ENCODE data around the gene MPPED2. TPM values are rescaled to one million over a fixed set of nuclear protein-coding genes. Genes with fewer than 3 reads are reported as not detected.

The MPPED2 gene
- total RNA-seq, 1 experiment from 2014 or later: not detected

DNA sequence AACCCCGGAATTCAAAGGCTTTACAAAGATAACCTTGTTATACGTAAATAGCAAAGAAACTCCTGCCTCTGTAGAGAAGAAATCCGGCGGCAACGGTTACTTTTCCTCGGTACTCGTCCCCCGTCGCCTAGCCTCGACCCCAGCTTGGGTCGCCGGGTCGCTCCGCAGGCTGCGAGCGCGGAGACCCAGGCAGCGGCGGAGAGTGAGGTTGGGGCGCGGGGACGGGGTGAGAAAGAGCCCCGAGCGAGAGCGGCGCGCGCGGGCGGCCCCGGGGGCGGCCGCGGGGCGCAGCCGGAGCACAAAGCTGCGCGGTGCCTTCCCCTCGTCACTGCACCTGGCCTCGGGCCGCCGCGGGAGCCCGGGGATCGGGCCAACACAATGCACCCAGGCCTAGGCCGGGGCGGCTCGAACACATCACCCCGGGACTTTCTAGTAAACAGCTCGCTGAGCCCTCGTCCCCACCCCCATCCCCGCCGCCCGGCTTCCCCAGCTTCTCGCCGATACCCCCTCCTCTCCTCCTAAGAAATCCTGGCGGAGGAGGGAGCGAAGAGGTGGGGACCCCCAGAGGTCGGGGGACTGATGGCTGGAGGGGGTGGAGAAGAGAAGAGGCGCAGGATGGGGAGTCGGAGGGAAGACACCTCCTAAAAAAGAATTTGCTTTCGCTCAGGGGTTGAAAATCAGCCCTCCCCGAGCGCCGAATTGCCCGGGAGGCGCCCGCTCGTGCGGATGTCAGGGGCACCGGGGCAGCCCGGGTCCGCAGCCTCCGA, 845 bp downstream of the MPPED2 start:
- BruUV-seq (replicated peaks): no TSS peak
- no peak overlapping the region for H3K27ac ChIP-seq (ENCODE audit: low read depth, low read length)
- H3K4me3 ChIP-seq (replicated peaks in 1 of 2; ENCODE audit: low read depth in 1 of 2, low read length in 2 of 2): no peak overlapping the region
- H3K9ac ChIP-seq (ENCODE audit: low read length): no peak overlapping the region
- peaks cover 17% of the 10 kb centered on the region; the same call in 1 of the 2 replicates for H3K27me3 ChIP-seq (ENCODE audit: insufficient read depth, low read length)
- ChIA-PET POLR2A (no interaction called here), RAD21 (ENCODE audit: low non-redundant PET in 1 of 2, low total read pairs in 2 of 2, uncharacterized antibody in 2 of 2, unreplicated experiment in 2 of 2) (no interaction called here), CTCF (no interaction called here)
- no peaks in the 10 kb centered on the region for H3K9me2 ChIP-seq (ENCODE audit: insufficient read depth)
- no peaks in the 10 kb centered on the region for H3K36me3 ChIP-seq (ENCODE audit: control insufficient read depth in 1 of 2, insufficient read depth in 2 of 2, low read length in 2 of 2)
- DNase-seq (ENCODE audit: low read depth, low spot score): no peak
- TF ChIP-seq EZH2phosphoT487 (IDR thresholded peaks at IDR 0.05; ENCODE audit: borderline replicate concordance): no peak
- no peak for TF ChIP-seq POLR2A (IDR thresholded peaks at IDR 0.05; ENCODE audit: borderline replicate concordance, extremely low read depth, insufficient read depth, insufficient read length)
- no peak for TF ChIP-seq ELF1 (IDR thresholded peaks at IDR 0.05; ENCODE audit: borderline replicate concordance, low read depth)
- TF ChIP-seq, protein P1, sequence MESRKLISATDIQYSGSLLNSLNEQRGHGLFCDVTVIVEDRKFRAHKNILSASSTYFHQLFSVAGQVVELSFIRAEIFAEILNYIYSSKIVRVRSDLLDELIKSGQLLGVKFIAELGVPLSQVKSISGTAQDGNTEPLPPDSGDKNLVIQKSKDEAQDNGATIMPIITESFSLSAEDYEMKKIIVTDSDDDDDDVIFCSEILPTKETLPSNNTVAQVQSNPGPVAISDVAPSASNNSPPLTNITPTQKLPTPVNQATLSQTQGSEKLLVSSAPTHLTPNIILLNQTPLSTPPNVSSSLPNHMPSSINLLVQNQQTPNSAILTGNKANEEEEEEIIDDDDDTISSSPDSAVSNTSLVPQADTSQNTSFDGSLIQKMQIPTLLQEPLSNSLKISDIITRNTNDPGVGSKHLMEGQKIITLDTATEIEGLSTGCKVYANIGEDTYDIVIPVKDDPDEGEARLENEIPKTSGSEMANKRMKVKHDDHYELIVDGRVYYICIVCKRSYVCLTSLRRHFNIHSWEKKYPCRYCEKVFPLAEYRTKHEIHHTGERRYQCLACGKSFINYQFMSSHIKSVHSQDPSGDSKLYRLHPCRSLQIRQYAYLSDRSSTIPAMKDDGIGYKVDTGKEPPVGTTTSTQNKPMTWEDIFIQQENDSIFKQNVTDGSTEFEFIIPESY (IDR thresholded peaks at IDR 0.05; ENCODE audit: extremely low read depth, insufficient replicate concordance, low read length): no peak
- TF ChIP-seq ATF3 (IDR thresholded peaks at IDR 0.05): no peak
- TF ChIP-seq FOSL1 (IDR thresholded peaks at IDR 0.05; ENCODE audit: low read depth): no peak
- TF ChIP-seq CEBPB (IDR thresholded peaks at IDR 0.05; ENCODE audit: low read depth): no peak
- TF ChIP-seq POLR2AphosphoS5 (IDR thresholded peaks at IDR 0.05; ENCODE audit: low read depth, low read length): no peak
- no peak for TF ChIP-seq TCF7L2 (IDR thresholded peaks at IDR 0.05; ENCODE audit: borderline replicate concordance, extremely low read depth, insufficient read depth, insufficient read length)
- no peak for TF ChIP-seq YY1 (IDR thresholded peaks at IDR 0.05; ENCODE audit: extremely low read depth, insufficient replicate concordance, low read depth, low read length)
- TF ChIP-seq EZH2 (IDR thresholded peaks at IDR 0.05): no peak
- TF ChIP-seq ZFX (IDR thresholded peaks at IDR 0.05): no peak
- TF ChIP-seq, protein P2, sequence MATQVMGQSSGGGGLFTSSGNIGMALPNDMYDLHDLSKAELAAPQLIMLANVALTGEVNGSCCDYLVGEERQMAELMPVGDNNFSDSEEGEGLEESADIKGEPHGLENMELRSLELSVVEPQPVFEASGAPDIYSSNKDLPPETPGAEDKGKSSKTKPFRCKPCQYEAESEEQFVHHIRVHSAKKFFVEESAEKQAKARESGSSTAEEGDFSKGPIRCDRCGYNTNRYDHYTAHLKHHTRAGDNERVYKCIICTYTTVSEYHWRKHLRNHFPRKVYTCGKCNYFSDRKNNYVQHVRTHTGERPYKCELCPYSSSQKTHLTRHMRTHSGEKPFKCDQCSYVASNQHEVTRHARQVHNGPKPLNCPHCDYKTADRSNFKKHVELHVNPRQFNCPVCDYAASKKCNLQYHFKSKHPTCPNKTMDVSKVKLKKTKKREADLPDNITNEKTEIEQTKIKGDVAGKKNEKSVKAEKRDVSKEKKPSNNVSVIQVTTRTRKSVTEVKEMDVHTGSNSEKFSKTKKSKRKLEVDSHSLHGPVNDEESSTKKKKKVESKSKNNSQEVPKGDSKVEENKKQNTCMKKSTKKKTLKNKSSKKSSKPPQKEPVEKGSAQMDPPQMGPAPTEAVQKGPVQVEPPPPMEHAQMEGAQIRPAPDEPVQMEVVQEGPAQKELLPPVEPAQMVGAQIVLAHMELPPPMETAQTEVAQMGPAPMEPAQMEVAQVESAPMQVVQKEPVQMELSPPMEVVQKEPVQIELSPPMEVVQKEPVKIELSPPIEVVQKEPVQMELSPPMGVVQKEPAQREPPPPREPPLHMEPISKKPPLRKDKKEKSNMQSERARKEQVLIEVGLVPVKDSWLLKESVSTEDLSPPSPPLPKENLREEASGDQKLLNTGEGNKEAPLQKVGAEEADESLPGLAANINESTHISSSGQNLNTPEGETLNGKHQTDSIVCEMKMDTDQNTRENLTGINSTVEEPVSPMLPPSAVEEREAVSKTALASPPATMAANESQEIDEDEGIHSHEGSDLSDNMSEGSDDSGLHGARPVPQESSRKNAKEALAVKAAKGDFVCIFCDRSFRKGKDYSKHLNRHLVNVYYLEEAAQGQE (IDR thresholded peaks at IDR 0.05; ENCODE audit: low read depth): no peak
- no peak for TF ChIP-seq EGR1 (IDR thresholded peaks at IDR 0.05; ENCODE audit: low read depth)
- TF ChIP-seq MAX (IDR thresholded peaks at IDR 0.05): no peak
- TF ChIP-seq JUND (IDR thresholded peaks at IDR 0.05): no peak
- TF ChIP-seq CBX3 (IDR thresholded peaks at IDR 0.05; ENCODE audit: low read depth): no peak
- TF ChIP-seq ZNF274 (IDR thresholded peaks at IDR 0.05; ENCODE audit: low read depth, low read length): no peak
- TF ChIP-seq SIN3A (IDR thresholded peaks at IDR 0.05; ENCODE audit: low read depth): no peak
- TF ChIP-seq SP1 (IDR thresholded peaks at IDR 0.05; ENCODE audit: low read depth): no peak
- no peak for ATAC-seq
- no peaks in the 10 kb centered on the region for H3K4me1 ChIP-seq (ENCODE audit: control insufficient read depth in 1 of 2, insufficient read depth in 2 of 2, low read length in 2 of 2)
- H2AFZ ChIP-seq (ENCODE audit: low read depth, low read length, poor library complexity, severe bottlenecking): no peak overlapping the region
- H3K9me3 ChIP-seq (ENCODE audit: control insufficient read depth in 1 of 2, insufficient read depth in 1 of 2, low read depth in 1 of 2, low read length in 2 of 2): no peaks in the 10 kb centered on the region
- H4K20me1 ChIP-seq (ENCODE audit: insufficient read depth): no peaks in the 10 kb centered on the region
- H3K79me2 ChIP-seq (ENCODE audit: insufficient read depth, low read length): no peaks in the 10 kb centered on the region
- intact Hi-C loops (cut with micrococcal nuclease): no loop called here
- H3K4me2 ChIP-seq (ENCODE audit: low read length): no peak overlapping the region
